Astrocyte (in vitro differentiated cells and primary cell): ENCODE data around the gene CAPG. TPM values are rescaled to one million over a fixed set of nuclear protein-coding genes. Genes with fewer than 3 reads are reported as not detected.
"Not testable (repeated sequence)": the region's sequence is repeated elsewhere in the genome, so short reads cannot be mapped to it uniquely, and the experiment has no call there.

Source experiments
- DNase-seq: peaks from one replicate; pipeline ENCODE4 v3.0.0-alpha.2; 2010; ENCODE audit warnings: low read depth
- FAIRE-seq: peaks from 2 replicates; lab custom pipeline; 2011; peaks lifted over from hg19 to GRCh38; lab: Jason Lieb, UNC
- H2AFZ ChIP-seq: 2 replicates; pipeline ENCODE4 v1.6.0; 2012; ENCODE audit warnings: low read depth, low read length, inconsistent platforms
- H3K27ac ChIP-seq: 2 replicates; pipeline ENCODE4 v1.5.1; 2011; ENCODE audit warnings: low read depth, low read length, inconsistent platforms
- H3K27me3 ChIP-seq: 2 replicates; pipeline ENCODE4 v1.6.0; 2011; ENCODE audit warnings: low read length, inconsistent platforms; ENCODE audit not compliant: insufficient read depth
- H3K36me3 ChIP-seq: 2 replicates; pipeline ENCODE4 v1.5.1; 2011; ENCODE audit warnings: low read length, inconsistent platforms; ENCODE audit not compliant: insufficient read depth
- H3K4me1 ChIP-seq: 2 replicates; pipeline ENCODE4 v1.5.1; 2011; ENCODE audit warnings: low read length, inconsistent platforms; ENCODE audit not compliant: insufficient read depth
- H3K4me2 ChIP-seq: 2 replicates; pipeline ENCODE4 v1.6.0; 2012; ENCODE audit warnings: low read length, inconsistent platforms
- H3K4me3 ChIP-seq: 2 replicates; pipeline ENCODE4 v1.5.1; 2011; ENCODE audit warnings: low read depth, mild to moderate bottlenecking, low read length, inconsistent platforms; ENCODE audit not compliant: insufficient read depth
- H3K79me2 ChIP-seq: 2 replicates; pipeline ENCODE4 v1.6.0; 2012; ENCODE audit warnings: mild to moderate bottlenecking, low read length, inconsistent platforms; ENCODE audit not compliant: insufficient read depth
- H3K9ac ChIP-seq: 2 replicates; pipeline ENCODE4 v1.6.0; 2012; ENCODE audit warnings: mild to moderate bottlenecking, low read length, inconsistent platforms
- H3K9me3 ChIP-seq: 2 replicates; pipeline ENCODE4 v1.5.1; 2012; ENCODE audit warnings: low read depth, mild to moderate bottlenecking, low read length, inconsistent platforms; ENCODE audit not compliant: insufficient read depth
- H4K20me1 ChIP-seq: 2 replicates; pipeline ENCODE4 v1.6.0; 2012; ENCODE audit warnings: low read length, inconsistent platforms; ENCODE audit not compliant: insufficient read depth
- H3K27ac Mint-ChIP-seq: one replicate; pipeline ENCODE4 v1.8.0; 2021; ENCODE audit warnings: mild to moderate bottlenecking, mixed read lengths; ENCODE audit not compliant: unreplicated experiment
- H3K27me3 Mint-ChIP-seq: one replicate; pipeline ENCODE4 v1.8.0; 2021; ENCODE audit warnings: low read depth, mixed read lengths; ENCODE audit not compliant: unreplicated experiment
- H3K36me3 Mint-ChIP-seq: one replicate; pipeline ENCODE4 v1.8.0; 2021; ENCODE audit warnings: low read depth, mixed read lengths; ENCODE audit not compliant: unreplicated experiment
- H3K4me1 Mint-ChIP-seq: one replicate; pipeline ENCODE4 v1.8.0; 2021; ENCODE audit warnings: low read depth, mixed read lengths; ENCODE audit not compliant: unreplicated experiment
- H3K4me3 Mint-ChIP-seq: one replicate; pipeline ENCODE4 v1.8.0; 2021; ENCODE audit warnings: mild to moderate bottlenecking, moderate library complexity, mixed read lengths; ENCODE audit not compliant: unreplicated experiment
- H3K9me3 Mint-ChIP-seq: one replicate; pipeline ENCODE4 v1.8.0; 2021; ENCODE audit warnings: mild to moderate bottlenecking, mixed read lengths; ENCODE audit not compliant: unreplicated experiment
- EZH2 ChIP-seq: IDR thresholded peaks from 2 replicates; pipeline ENCODE4 v1.6.1; 2012; ENCODE audit warnings: mild to moderate bottlenecking, low read length, inconsistent platforms; ENCODE audit not compliant: insufficient read depth
- total RNA-seq: library from RNA; stranded (reverse); gene quantifications from 2 replicates; pipeline ENCODE4 v1.2.1, GENCODE V29; 2021
- TF ChIP-seq, protein P1 (sequence below): IDR thresholded peaks from 2 replicates; pipeline ENCODE4 v1.5.1; 2011; ENCODE audit warnings: low read depth, mild to moderate bottlenecking, inconsistent platforms, low read length, moderate library complexity; ENCODE audit not compliant: insufficient read depth

The CAPG gene
- total RNA-seq, 1 donor from 2014 or later, result 68.2 TPM

DNA sequence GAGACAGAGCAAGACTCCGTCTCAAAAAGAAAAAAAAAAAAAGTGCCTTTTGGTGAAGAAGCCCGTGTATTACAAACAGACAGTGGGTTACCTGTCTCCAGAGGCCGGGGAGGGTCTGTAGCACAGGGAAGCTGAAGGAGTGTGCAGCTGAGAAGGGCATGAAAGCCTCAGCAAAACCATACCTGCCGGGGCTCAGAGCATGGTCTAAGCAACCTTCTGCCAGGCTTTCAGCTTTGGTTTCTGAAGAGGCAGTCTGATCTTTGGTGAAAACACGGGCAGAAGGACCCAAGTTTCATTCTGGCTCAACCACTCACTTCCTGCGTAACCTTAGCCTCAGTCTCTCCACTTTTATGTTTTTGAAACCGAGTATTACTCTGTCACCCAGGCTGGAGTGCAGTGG, 29.8 kb upstream of the CAPG start:
- H3K36me3 ChIP-seq, result no peaks in the 10 kb centered on the region
- H3K4me2 ChIP-seq, result no peak overlapping the region
- no peak overlapping the region for H3K27ac Mint-ChIP-seq
- no peak overlapping the region for H3K9ac ChIP-seq
- H3K4me3 Mint-ChIP-seq, result no peak overlapping the region
- H3K4me1 ChIP-seq, result peaks cover 17% of the 10 kb centered on the region
- peaks cover 12% of the 10 kb centered on the region for H3K4me1 Mint-ChIP-seq
- no peaks in the 10 kb centered on the region for H3K9me3 ChIP-seq
- DNase-seq (no peak), FAIRE-seq (no peak)
- no peak overlapping the region for H2AFZ ChIP-seq
- H4K20me1 ChIP-seq, result no peaks in the 10 kb centered on the region
- H3K79me2 ChIP-seq, result no peaks in the 10 kb centered on the region
- no peak overlapping the region for H3K27ac ChIP-seq
- H3K27me3 Mint-ChIP-seq, result peaks cover 14% of the 10 kb centered on the region
- H3K9me3 Mint-ChIP-seq, result no peaks in the 10 kb centered on the region
- no peak for TF ChIP-seq EZH2
- TF ChIP-seq, protein P1, sequence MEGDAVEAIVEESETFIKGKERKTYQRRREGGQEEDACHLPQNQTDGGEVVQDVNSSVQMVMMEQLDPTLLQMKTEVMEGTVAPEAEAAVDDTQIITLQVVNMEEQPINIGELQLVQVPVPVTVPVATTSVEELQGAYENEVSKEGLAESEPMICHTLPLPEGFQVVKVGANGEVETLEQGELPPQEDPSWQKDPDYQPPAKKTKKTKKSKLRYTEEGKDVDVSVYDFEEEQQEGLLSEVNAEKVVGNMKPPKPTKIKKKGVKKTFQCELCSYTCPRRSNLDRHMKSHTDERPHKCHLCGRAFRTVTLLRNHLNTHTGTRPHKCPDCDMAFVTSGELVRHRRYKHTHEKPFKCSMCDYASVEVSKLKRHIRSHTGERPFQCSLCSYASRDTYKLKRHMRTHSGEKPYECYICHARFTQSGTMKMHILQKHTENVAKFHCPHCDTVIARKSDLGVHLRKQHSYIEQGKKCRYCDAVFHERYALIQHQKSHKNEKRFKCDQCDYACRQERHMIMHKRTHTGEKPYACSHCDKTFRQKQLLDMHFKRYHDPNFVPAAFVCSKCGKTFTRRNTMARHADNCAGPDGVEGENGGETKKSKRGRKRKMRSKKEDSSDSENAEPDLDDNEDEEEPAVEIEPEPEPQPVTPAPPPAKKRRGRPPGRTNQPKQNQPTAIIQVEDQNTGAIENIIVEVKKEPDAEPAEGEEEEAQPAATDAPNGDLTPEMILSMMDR, result no peak
- H3K36me3 Mint-ChIP-seq, result peaks cover 2% of the 10 kb centered on the region
- H3K27me3 ChIP-seq, result no peaks in the 10 kb centered on the region
- no peak overlapping the region for H3K4me3 ChIP-seq

DNA sequence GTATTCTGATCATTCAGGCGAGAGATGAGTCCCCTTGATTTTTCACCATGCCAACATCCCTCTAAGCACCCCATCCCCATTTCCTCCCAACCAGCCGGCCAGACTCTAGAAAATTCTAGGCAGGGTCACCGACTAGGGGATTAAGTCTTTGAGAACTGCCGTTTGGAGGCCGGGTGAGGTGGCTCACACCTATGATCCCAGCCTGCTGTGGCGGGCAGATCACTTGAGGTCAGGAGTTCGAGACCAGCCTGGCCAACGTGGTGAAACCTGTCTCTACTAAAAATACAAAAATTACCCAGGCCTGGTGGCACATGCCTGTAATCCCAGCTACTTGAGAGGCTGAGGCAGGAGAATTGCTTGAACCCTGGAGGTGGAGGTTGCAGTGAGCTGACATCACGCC, 29.4 kb upstream of the CAPG start:
- H3K4me3 Mint-ChIP-seq, H3K9ac ChIP-seq, H3K79me2 ChIP-seq, H3K27ac ChIP-seq, DNase-seq, H3K36me3 ChIP-seq, H2AFZ ChIP-seq, H3K4me1 Mint-ChIP-seq, H3K9me3 Mint-ChIP-seq, H4K20me1 ChIP-seq, H3K4me2 ChIP-seq, H3K9me3 ChIP-seq, H3K36me3 Mint-ChIP-seq, FAIRE-seq, H3K27me3 ChIP-seq, H3K27ac Mint-ChIP-seq, H3K4me3 ChIP-seq: not testable (repeated sequence)
- H3K27me3 Mint-ChIP-seq, result peaks cover 14% of the 10 kb centered on the region
- peaks cover 17% of the 10 kb centered on the region for H3K4me1 ChIP-seq

DNA sequence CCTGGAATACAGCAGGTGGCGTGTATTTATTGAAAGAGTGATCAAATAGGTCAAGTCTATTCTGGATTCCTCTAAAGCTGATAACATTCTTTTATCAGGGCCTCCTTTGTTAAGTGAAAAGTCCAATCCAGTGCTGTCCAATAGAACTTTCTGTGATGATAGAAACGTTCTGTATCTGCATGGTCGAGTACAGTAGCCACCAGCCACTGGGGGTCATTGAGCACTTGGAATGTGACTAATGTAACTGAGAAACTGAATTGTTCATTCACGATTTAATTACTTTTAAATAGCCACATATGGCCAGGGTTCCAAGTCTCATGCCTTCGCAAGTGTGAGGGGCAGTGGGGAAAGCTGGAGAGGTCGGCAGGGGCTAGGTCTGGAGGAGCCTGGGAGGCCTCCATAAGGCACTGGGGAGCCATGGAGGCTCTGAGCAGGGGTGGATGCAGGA, 28.9 kb upstream of the CAPG start:
- Histone ChIP-seq H3K4me1 (peaks cover 19% of the 10 kb centered on the region), H3K36me3 (no peaks in the 10 kb centered on the region), H3K9me3 (no peaks in the 10 kb centered on the region), H3K79me2 (no peaks in the 10 kb centered on the region), H3K4me2 (no peak overlapping the region), H3K4me3 (no peak overlapping the region), H3K9ac (peak overlapping the region; percentile 86), H4K20me1 (no peaks in the 10 kb centered on the region), H3K27me3 (no peaks in the 10 kb centered on the region), H3K27ac (no peak overlapping the region), H2AFZ (no peak overlapping the region)
- Mint-ChIP-seq H3K27ac (no peak overlapping the region), H3K27me3 (peaks cover 14% of the 10 kb centered on the region), H3K4me3 (no peak overlapping the region), H3K4me1 (peaks cover 5% of the 10 kb centered on the region), H3K36me3 (peaks cover 2% of the 10 kb centered on the region), H3K9me3 (no peaks in the 10 kb centered on the region)
- FAIRE-seq (no peak), DNase-seq (no peak)
- TF ChIP-seq EZH2, result no peak
- TF ChIP-seq, protein P1, result no peak
